ENCODE measurements around the gene SLC13A1.
A peak's percentile ranks its signal among the peaks of the same experiment; 100 is the strongest.

The SLC13A1 gene

DNA sequence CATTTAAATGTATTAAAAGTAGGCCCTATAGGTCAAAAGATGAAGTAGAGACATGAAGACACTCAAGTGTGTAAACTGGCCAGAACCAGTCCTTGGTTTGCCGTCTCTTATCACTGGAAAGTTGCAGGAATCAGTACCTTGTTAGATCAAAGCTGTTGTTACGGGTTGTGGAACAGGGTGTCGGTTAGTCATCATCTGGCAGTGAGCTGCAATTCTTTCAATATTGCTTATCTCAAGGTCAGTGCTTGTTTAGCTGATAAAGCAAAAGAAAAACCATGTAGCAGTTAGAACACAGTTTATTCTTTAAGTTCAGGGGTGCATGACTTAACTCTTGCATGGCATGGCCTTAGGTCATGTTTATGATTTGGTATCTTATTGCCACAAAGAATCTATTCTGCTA, 10.0 kb upstream of the SLC13A1 start:
- DNase-seq (ENCODE audit: low spot score): no peak
- TF ChIP-seq, protein P1, sequence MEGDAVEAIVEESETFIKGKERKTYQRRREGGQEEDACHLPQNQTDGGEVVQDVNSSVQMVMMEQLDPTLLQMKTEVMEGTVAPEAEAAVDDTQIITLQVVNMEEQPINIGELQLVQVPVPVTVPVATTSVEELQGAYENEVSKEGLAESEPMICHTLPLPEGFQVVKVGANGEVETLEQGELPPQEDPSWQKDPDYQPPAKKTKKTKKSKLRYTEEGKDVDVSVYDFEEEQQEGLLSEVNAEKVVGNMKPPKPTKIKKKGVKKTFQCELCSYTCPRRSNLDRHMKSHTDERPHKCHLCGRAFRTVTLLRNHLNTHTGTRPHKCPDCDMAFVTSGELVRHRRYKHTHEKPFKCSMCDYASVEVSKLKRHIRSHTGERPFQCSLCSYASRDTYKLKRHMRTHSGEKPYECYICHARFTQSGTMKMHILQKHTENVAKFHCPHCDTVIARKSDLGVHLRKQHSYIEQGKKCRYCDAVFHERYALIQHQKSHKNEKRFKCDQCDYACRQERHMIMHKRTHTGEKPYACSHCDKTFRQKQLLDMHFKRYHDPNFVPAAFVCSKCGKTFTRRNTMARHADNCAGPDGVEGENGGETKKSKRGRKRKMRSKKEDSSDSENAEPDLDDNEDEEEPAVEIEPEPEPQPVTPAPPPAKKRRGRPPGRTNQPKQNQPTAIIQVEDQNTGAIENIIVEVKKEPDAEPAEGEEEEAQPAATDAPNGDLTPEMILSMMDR (IDR thresholded peaks at IDR 0.05; ENCODE audit: extremely low read depth, missing control alignments): no peak

DNA sequence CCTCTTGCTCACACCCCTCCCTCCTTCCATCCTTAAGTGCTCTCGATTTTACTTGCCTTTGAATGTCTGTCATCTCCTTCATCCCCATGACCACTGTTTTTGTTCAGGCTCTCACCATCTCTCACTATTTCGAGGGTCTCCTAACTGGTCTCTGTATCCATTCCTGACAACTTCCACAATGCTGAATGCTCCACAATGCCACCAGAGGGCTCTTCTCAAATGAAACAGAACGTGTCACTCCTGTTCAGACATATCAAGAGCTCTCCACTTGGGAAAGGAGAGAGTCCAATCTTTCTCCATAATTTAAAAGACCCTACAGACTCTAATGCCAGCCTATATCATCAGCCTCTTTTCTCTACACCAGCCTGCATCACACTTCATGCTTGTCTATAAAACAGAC, 9.0 kb upstream of the SLC13A1 start:
- TF ChIP-seq, protein P1 (IDR thresholded peaks at IDR 0.05; ENCODE audit: extremely low read depth, missing control alignments): peak; percentile 24
- peak; percentile 6 for DNase-seq (ENCODE audit: low spot score)

GRCh38 chr7:123204206-123204835, 4.6 kb upstream of the SLC13A1 start:
- DNase-seq (ENCODE audit: low spot score): no peak
- TF ChIP-seq, protein P1 (IDR thresholded peaks at IDR 0.05; ENCODE audit: extremely low read depth, missing control alignments): no peak

DNA sequence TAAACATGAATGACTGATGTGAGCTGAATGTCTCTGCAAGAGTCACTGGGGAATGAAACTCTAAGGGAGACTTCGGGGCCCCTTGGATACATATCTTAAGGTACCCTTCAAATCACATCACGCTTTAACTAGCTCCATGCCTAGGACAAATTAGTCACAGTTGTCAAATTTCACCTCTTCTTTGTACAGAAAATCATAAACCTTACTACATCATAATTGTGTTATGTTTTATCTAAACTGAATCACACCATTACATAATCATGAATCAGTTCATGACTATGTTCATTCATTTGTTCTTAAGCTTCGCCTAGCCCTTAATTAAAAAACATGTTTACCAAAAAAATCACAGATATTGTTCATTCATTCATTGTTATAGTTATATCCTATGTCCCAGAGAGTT, 2.1 kb upstream of the SLC13A1 start:
- TF ChIP-seq, protein P1 (IDR thresholded peaks at IDR 0.05; ENCODE audit: extremely low read depth, missing control alignments): no peak
- no peak for DNase-seq (ENCODE audit: low spot score)

GRCh38 chr7:123198668-123199652, 809 bp downstream of the SLC13A1 start:
- TF ChIP-seq, protein P1 (IDR thresholded peaks at IDR 0.05; ENCODE audit: extremely low read depth, missing control alignments): no peak
- DNase-seq (ENCODE audit: low spot score): no peak

DNA sequence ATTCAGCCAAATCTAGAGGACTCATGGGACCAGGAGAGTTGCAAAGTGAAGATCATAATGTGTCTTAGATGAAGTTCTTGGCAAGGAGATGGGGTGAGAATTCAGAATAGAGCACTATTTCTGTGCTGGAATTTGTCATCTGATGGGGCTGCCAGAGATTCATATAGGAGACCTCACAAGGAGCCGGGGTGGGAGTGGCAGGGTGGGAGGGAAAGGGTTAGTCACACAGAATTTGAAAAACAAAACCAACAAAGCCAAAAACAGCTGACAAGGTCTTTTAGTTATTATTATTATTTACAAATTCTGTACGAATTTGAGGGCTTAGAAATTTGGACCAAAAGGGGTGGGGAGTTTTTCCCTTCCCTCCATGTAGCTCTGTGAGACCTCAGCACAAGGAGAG, 1.7 kb downstream of the SLC13A1 start:
- no peak for DNase-seq (ENCODE audit: low spot score)
- TF ChIP-seq, protein P1 (IDR thresholded peaks at IDR 0.05; ENCODE audit: extremely low read depth, missing control alignments): no peak

DNA sequence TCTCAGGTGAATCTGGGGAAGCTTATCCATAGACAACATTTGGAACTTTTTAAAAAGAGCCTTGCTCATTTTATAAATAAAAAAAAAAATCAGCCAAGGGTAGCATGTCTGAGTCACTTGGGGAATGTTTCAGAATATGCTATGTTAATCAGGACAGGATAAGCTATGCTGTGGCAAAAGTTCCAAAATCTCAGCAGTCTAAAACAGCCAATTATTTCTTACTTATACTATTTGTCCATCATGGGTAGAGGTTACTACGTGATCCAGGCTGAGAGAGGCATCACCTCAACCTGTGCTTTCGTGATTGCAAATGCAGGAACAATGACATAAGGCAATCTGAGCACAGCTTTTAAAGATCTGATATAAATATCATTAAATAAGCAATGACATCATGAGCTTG, 6.5 kb downstream of the SLC13A1 start:
- DNase-seq (ENCODE audit: low spot score): no peak
- TF ChIP-seq, protein P1 (IDR thresholded peaks at IDR 0.05; ENCODE audit: extremely low read depth, missing control alignments): no peak

Data from GM20000 (cell line).